SK-N-SH (cell line): ENCODE data around the gene OR10A3. TPM values are rescaled to one million over a fixed set of nuclear protein-coding genes. Genes with fewer than 3 reads are reported as not detected.

Experiments
- CTCF ChIA-PET: fragments of 300-600, 350-600 bp; formaldehyde crosslinking; extraction: SDS; loops from one replicate; lab custom pipeline; 2021; lab: Yijun Ruan, JAX
- POLR2A ChIA-PET: fragments of 350-600 bp; sonication (Branson Sonifier 250); formaldehyde crosslinking; extraction: SDS; loops from one replicate; lab custom pipeline; 2020; ENCODE audit warnings: antibody characterized with exemption, inconsistent platforms; lab: Yijun Ruan, JAX
- DNase-seq: peaks from one replicate; pipeline ENCODE4 v3.0.0; 2012
- H2AFZ ChIP-seq: fragments of 200-600 bp; sonication (generic); 2 replicates; pipeline ENCODE4 v1.8.1; 2016; ENCODE audit warnings: antibody characterized with exemption, mild to moderate bottlenecking, low read depth
- H3F3A ChIP-seq: fragments of 200-600 bp; sonication (generic); replicated peaks from 2 replicates; pipeline ENCODE3; 2016; ENCODE audit warnings: antibody characterized with exemption, mild to moderate bottlenecking; ENCODE audit not compliant: insufficient read depth
- H3K27ac ChIP-seq, 2 experiments: fragments of 200-500 bp in 1 of 2; fragments of 200-600 bp in 1 of 2; sonication (Bioruptor generic) in 1 of 2; sonication (generic), shearing (Covaris generic) in 1 of 2; 2 replicates each; pipeline versions ENCODE4 v1.5.1 to v1.6.1; 2014 to 2016; ENCODE audit warnings: low read depth in 2 of 2, inconsistent platforms in 1 of 2, low read length in 1 of 2, mild to moderate bottlenecking in 1 of 2, mixed read lengths in 1 of 2
- H3K27me3 ChIP-seq: fragments of 200-600 bp; sonication (generic), shearing (Covaris generic); 2 replicates; pipeline ENCODE4 v1.6.1; 2016; ENCODE audit warnings: mixed run types; ENCODE audit not compliant: insufficient read depth
- H3K36me3 ChIP-seq, 2 experiments: fragments of 200-500 bp in 1 of 2; fragments of 200-600 bp in 1 of 2; sonication (Bioruptor generic) in 1 of 2; sonication (generic) in 1 of 2; replicated peaks in 1 of 2; 2 replicates each; pipeline versions ENCODE3 to v1.5.1; 2014 to 2016; ENCODE audit warnings: low read length in 1 of 2, mild to moderate bottlenecking in 1 of 2; ENCODE audit not compliant: insufficient read depth in 2 of 2, control insufficient read depth in 1 of 2
- H3K4me1 ChIP-seq, 2 experiments: fragments of 200-500 bp in 1 of 2; fragments of 200-600 bp in 1 of 2; sonication (Bioruptor generic) in 1 of 2; sonication (generic), shearing (Covaris generic) in 1 of 2; 2 replicates each; pipeline versions ENCODE4 v1.5.1 to v1.6.1; 2014 to 2016; ENCODE audit warnings: low read depth in 1 of 2, low read length in 1 of 2, mixed run types in 1 of 2; ENCODE audit not compliant: insufficient read depth in 2 of 2, control insufficient read depth in 1 of 2
- H3K4me2 ChIP-seq: fragments of 200-600 bp; sonication (generic), shearing (Covaris generic); 2 replicates; pipeline ENCODE4 v1.6.1; 2017; ENCODE audit warnings: mixed run types
- H3K4me3 ChIP-seq, 2 experiments: fragments of 200-500 bp in 1 of 2; fragments of 200-600 bp in 1 of 2; sonication (Bioruptor generic) in 1 of 2; sonication (generic), shearing (Covaris generic) in 1 of 2; 2 replicates each; pipeline versions ENCODE4 v1.5.1 to v1.8.1; 2014 to 2016; ENCODE audit warnings: low read depth in 2 of 2, inconsistent platforms in 1 of 2, low read length in 1 of 2, mild to moderate bottlenecking in 1 of 2, mixed read lengths in 1 of 2, moderate library complexity in 1 of 2
- H3K79me2 ChIP-seq: fragments of 200-600 bp; sonication (generic); 2 replicates; pipeline ENCODE4 v1.8.1; 2017; ENCODE audit warnings: mild to moderate bottlenecking; ENCODE audit not compliant: insufficient read depth
- H3K9ac ChIP-seq: fragments of 200-600 bp; sonication (generic); 2 replicates; pipeline ENCODE4 v1.6.1; 2017; ENCODE audit warnings: mixed run types
- H3K9me2 ChIP-seq: fragments of 200-600 bp; sonication (generic); 2 replicates; pipeline ENCODE4 v1.6.1; 2017; ENCODE audit warnings: mixed run types
- H3K9me3 ChIP-seq: fragments of 200-600 bp; sonication (generic); 2 replicates; pipeline ENCODE4 v1.6.1; 2017; ENCODE audit warnings: mixed run types, mild to moderate bottlenecking, moderate library complexity
- H4K20me1 ChIP-seq: fragments of 200-600 bp; sonication (generic); 2 replicates; pipeline ENCODE4 v1.6.1; 2017; ENCODE audit warnings: mild to moderate bottlenecking, mixed run types; ENCODE audit not compliant: insufficient read depth
- CHD2 ChIP-seq: fragments of 150-350 bp; IDR thresholded peaks from 2 replicates; pipeline ENCODE4 v1.6.1; 2018; ENCODE audit warnings: low read length; ENCODE audit not compliant: partially characterized antibody
- EZH2phosphoT487 ChIP-seq: fragments of 200-600 bp; sonication (generic); IDR thresholded peaks from 2 replicates; pipeline ENCODE4 v1.6.1; 2017; ENCODE audit warnings: low read depth, mixed run types, mild to moderate bottlenecking, antibody characterized with exemption, moderate library complexity, borderline replicate concordance
- FOXJ3 ChIP-seq: sonication (generic); formaldehyde crosslinking; IDR thresholded peaks from 2 replicates; pipeline ENCODE4 v1.5.1; 2020; ENCODE audit warnings: mild to moderate bottlenecking, missing genetic modification reagents
- FOXM1 ChIP-seq: IDR thresholded peaks from 2 replicates; pipeline ENCODE4 v1.4.0; 2012; ENCODE audit warnings: low read depth, mild to moderate bottlenecking
- GATA2 ChIP-seq: sonication (generic); formaldehyde crosslinking; IDR thresholded peaks from 2 replicates; pipeline ENCODE4 v1.5.0; 2020; ENCODE audit warnings: mild to moderate bottlenecking, missing genetic modification reagents
- JUND ChIP-seq: IDR thresholded peaks from 2 replicates; pipeline ENCODE4 v1.4.0; 2012
- MXI1 ChIP-seq: IDR thresholded peaks from 2 replicates; pipeline ENCODE4 v1.6.1; 2012; ENCODE audit warnings: mild to moderate bottlenecking, low read depth, low read length, improper control_type of control experiment
- NFIC ChIP-seq: IDR thresholded peaks from 2 replicates; pipeline ENCODE4 v1.4.0; 2012; ENCODE audit warnings: borderline replicate concordance
- NRF1 ChIP-seq: IDR thresholded peaks from 2 replicates; pipeline ENCODE4 v1.6.1; 2012; ENCODE audit warnings: low read depth, mild to moderate bottlenecking, low read length
- PBX3 ChIP-seq: IDR thresholded peaks from 2 replicates; pipeline ENCODE4; 2012
- RCOR1 ChIP-seq: fragments of 150-350 bp; IDR thresholded peaks from 2 replicates; pipeline ENCODE4 v1.6.1; 2017; ENCODE audit warnings: antibody characterized with exemption, low read length
- RFX5 ChIP-seq: IDR thresholded peaks from 2 replicates; pipeline ENCODE4 v1.6.1; 2012; ENCODE audit warnings: mild to moderate bottlenecking, improper control_type of control experiment, low read length
- RXRA ChIP-seq: IDR thresholded peaks from 2 replicates; pipeline ENCODE4 v1.4.0; 2012; ENCODE audit warnings: low read depth, mild to moderate bottlenecking, borderline replicate concordance
- TAF1 ChIP-seq: IDR thresholded peaks from 2 replicates; pipeline ENCODE4 v1.6.1; 2012; ENCODE audit warnings: low read depth, mild to moderate bottlenecking, low read length, moderate library complexity, borderline replicate concordance
- USF1 ChIP-seq: IDR thresholded peaks from 2 replicates; pipeline ENCODE4 v1.4.0; 2012; ENCODE audit warnings: low read depth, borderline replicate concordance
- YY1 ChIP-seq: IDR thresholded peaks from 2 replicates; pipeline ENCODE4 v1.4.0; 2012; ENCODE audit warnings: low read depth, mild to moderate bottlenecking
- ZBTB33 ChIP-seq: IDR thresholded peaks from 2 replicates; pipeline ENCODE4 v1.4.0; 2012; ENCODE audit warnings: low read depth, borderline replicate concordance
- WGBS: methylation state at CpG from one replicate; pipeline ENCODE4 v1.1.6; 2017; ENCODE audit warnings: low lambda C conversion rate; 5-methylcytosine and 5-hydroxymethylcytosine counted together
- polyA plus RNA-seq, 3 experiments: library from polyadenylated mRNA; depleted of rRNA; stranded (reverse); fragments of >200 nt; gene quantifications; 2 replicates each; pipeline ENCODE4 v1.2.3, GENCODE V29; 2012
- TF ChIP-seq, protein P1 (sequence below): fragments of 200-600 bp; sonication (generic); IDR thresholded peaks from 2 replicates; pipeline ENCODE4 v1.6.1; 2017; ENCODE audit warnings: antibody characterized with exemption, mild to moderate bottlenecking, moderate library complexity

Gene OR10A3
- polyA plus RNA-seq, 1 of the 3 experiments (the other 2 are of a cell fraction), result not detected

DNA sequence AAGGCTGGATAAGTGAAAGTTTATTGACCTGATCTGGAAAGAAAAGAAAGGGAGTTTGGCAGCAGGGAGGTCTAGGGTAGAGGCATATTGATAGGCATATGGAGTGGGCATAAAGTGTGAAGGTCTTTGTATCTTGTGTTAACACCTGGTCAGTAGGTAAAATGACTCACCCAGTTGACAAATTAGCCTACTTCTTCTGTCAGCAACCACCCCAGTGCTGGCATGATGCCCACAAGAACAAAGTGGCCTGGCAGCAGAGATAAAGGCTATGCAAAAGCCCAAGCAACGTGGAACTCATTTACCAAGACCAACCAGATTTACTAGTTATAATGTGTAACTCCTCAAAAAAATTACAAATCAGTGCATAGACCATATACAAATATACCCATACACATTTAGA lies 4.9 kb downstream of the OR10A3 start (continued):
- TF ChIP-seq PBX3 (no peak), EZH2phosphoT487 (no peak), TAF1 (no peak), RCOR1 (no peak), FOXJ3 (CRISPR knock-in tag) (no peak), NFIC (no peak), USF1 (no peak), YY1 (no peak), ZBTB33 (no peak)

- DNase-seq, result no peak
- POLR2A ChIA-PET, result no interaction called here
- Histone ChIP-seq H3K9me2 (no peaks in the 10 kb centered on the region), H3F3A (no peaks in the 10 kb centered on the region), H3K79me2 (no peaks in the 10 kb centered on the region), H3K36me3 (no peaks in the 10 kb centered on the region), H3K27ac (no peak within 1 kb of the TSS), H3K4me2 (no peak within 1 kb of the TSS), H2AFZ (no peak within 1 kb of the TSS), H3K27me3 (no peaks in the 10 kb centered on the region; the same call in 1 of the 2 replicates), H4K20me1 (no peaks in the 10 kb centered on the region), H3K9me3 (no peaks in the 10 kb centered on the region; the same call in 1 of the 2 replicates), H3K4me3 (no peak within 1 kb of the TSS), H3K4me1 (no peaks in the 10 kb centered on the region), H3K9ac (no peak within 1 kb of the TSS)
- CTCF ChIA-PET, result no interaction called here
- 2% methylated on average over 4 of the region's 4 CpGs for WGBS
- TF ChIP-seq MXI1 (no peak), GATA2 (CRISPR knock-in tag) (no peak), NRF1 (no peak), RFX5 (no peak), RXRA (no peak), FOXM1 (no peak), CHD2 (no peak), JUND (no peak)
- TF ChIP-seq, protein P1, sequence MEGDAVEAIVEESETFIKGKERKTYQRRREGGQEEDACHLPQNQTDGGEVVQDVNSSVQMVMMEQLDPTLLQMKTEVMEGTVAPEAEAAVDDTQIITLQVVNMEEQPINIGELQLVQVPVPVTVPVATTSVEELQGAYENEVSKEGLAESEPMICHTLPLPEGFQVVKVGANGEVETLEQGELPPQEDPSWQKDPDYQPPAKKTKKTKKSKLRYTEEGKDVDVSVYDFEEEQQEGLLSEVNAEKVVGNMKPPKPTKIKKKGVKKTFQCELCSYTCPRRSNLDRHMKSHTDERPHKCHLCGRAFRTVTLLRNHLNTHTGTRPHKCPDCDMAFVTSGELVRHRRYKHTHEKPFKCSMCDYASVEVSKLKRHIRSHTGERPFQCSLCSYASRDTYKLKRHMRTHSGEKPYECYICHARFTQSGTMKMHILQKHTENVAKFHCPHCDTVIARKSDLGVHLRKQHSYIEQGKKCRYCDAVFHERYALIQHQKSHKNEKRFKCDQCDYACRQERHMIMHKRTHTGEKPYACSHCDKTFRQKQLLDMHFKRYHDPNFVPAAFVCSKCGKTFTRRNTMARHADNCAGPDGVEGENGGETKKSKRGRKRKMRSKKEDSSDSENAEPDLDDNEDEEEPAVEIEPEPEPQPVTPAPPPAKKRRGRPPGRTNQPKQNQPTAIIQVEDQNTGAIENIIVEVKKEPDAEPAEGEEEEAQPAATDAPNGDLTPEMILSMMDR, result no peak
Observed at GRCh38 chr11:7931168-7931567, 10.3 kb downstream of the OR10A3 start, which contains the start of gene OR10A6. Gene OR10A6 (minus strand): TSS chr11:7931268. CDS start chr11:7928662, 2,606 bp downstream.
